GM03348 (cell line): ENCODE results near the gene KPNA3.
A peak's percentile ranks its signal among the peaks of the same experiment; 100 is the strongest.
"Not testable (repeated sequence)": the region's sequence is repeated elsewhere in the genome, so short reads cannot be mapped to it uniquely, and the experiment has no call there.

Source experiments
- DNase-seq: peaks from one replicate; pipeline ENCODE4 v3.0.0; 2012; ENCODE audit warnings: low spot score

The KPNA3 gene, protein sequence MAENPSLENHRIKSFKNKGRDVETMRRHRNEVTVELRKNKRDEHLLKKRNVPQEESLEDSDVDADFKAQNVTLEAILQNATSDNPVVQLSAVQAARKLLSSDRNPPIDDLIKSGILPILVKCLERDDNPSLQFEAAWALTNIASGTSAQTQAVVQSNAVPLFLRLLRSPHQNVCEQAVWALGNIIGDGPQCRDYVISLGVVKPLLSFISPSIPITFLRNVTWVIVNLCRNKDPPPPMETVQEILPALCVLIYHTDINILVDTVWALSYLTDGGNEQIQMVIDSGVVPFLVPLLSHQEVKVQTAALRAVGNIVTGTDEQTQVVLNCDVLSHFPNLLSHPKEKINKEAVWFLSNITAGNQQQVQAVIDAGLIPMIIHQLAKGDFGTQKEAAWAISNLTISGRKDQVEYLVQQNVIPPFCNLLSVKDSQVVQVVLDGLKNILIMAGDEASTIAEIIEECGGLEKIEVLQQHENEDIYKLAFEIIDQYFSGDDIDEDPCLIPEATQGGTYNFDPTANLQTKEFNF

GRCh38 chr13:49792550-49793324 lies at the start of gene KPNA3:
TSS of gene KPNA3 (minus strand) at chr13:49792682. CDS start at chr13:49792506, 176 bp downstream.
- DNase-seq, result peak; percentile 97

- DNase-seq, result no peak
These were observed 49.5 kb upstream of the KPNA3 start for GRCh38 chr13:49841964-49842363.

DNA sequence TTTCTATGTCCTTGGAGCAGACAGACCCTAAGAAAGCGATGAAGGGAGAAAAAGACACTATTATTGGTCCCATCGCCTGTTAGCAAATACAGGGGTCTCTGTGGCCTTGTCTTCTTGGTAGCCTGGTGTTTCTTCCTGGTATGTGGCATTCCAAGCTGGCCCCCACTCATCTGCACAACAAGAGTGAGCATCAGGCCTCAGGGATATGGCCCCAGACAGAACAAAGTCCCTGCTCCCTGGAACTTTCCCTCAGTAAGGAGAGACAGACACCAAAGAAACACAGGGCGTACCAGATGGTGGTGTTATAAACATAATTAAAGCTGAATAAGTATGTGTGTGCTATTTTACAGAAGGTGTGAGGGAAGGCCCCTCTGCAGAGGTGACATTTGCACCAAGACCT lies 48.2 kb upstream of the KPNA3 start:
- DNase-seq, result no peak

DNA sequence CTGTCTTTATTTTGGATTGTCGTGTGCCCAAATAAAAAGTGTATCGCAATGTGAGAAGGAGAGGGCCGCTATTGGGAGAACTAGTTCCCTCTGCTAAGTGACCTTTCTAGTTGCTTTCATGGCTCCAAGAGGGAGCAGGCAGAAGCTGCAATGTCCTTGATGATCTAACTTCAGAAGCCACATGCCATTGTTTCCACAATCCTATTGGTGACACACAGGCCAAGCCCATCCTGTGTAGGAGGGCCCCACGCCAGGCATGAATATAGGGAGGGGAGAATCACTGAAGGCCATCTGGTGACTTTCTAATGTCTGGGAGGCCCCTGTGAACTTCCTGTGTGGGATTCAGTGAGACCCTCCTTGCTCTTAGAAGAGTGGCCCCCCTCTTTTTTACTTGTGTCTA lies 47.8 kb upstream of the KPNA3 start:
- no peak for DNase-seq

- no peak for DNase-seq
These were observed 46.5 kb upstream of the KPNA3 start for GRCh38 chr13:49838989-49839388.

DNA sequence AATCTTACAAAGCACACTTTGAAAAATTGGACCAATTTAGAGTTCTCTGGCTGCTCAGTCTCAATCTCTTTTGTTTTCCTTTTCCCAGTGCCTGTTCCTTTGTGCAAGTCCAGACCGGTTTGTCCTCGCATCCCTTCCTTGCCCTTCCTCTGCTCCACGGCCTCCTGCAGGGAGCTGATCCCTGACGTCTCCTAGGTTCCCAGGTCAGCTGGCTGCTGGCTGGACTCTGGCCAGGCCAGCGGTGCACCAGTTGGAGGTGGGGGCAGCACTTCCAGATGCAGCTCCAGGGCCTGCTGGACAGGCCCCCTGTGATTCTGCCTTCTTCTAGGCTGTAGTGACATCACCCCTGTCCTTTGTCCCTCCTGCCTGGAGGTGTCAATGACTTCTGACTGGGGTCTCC lies 44.0 kb upstream of the KPNA3 start:
- DNase-seq, result no peak

DNA sequence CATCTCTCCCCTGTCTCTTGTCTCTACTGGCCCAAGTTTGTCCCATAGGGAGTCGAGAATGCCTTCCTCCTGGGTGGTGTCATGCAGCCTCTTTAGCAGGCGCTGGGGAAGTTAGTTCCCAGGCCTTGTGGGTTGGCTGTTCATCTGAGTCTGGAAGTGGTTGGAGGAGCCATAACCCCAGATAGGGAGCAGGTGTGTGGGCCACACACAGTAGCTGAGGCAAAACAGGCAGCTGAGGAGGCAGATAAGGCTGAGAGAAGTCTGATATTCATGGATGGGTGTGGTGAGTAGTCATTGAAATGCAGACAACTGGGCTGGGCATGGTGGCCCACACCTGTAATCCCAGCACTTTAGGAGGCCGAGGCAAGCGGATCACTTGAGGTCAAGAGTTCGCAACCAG lies 40.9 kb upstream of the KPNA3 start:
- no peak for DNase-seq

DNA sequence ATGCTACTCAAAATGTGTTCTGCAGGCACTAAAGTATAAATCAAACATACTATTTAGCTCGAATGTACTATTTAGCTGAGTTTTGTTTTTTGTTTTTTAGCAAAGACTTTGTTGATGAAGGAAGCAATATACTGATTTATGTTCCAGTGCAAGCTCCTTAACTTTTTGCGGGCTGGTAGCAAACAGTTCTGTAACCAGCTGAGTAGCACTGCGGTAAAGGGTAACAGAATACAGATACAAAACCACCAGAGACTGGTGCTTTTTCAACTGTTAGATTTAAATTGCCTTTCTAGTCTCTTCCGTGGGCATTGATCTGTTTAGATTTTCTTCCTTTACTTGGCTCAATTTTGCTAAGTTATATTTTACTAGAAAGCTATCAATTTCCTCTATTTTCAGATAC lies 39.0 kb upstream of the KPNA3 start:
- no peak for DNase-seq

GRCh38 chr13:49830721-49831120 lies 38.2 kb upstream of the KPNA3 start:
- DNase-seq, result no peak

DNA sequence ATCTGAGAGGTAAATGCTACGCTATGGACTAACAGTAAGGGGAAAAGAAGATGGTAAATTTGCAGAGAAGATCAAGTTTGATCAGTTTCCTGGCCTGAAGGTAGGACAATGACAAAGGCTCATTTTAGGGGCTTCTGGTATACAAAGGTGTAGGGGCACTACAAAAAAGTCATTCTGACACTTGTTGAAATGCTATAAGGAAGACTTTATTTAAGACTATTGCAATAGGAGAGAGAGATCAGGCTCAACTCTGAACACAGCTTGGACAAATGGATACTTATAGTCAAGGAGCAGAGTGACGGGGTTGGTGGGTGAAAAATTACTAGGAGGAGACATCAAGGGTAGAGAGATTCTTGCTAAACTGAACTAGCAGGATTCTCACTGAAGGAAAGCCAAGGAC lies 37.2 kb upstream of the KPNA3 start:
- no peak for DNase-seq

- DNase-seq, result no peak
These were observed 36.0 kb upstream of the KPNA3 start for GRCh38 chr13:49828453-49828852.

GRCh38 chr13:49827891-49828290 lies 35.4 kb upstream of the KPNA3 start:
- DNase-seq, result no peak

- no peak for DNase-seq
These were observed 34.9 kb upstream of the KPNA3 start for GRCh38 chr13:49827336-49827735.

- no peak for DNase-seq
These were observed 28.9 kb upstream of the KPNA3 start for GRCh38 chr13:49821216-49822009.

GRCh38 chr13:49820591-49821215 lies 28.2 kb upstream of the KPNA3 start:
- DNase-seq, result no peak

DNA sequence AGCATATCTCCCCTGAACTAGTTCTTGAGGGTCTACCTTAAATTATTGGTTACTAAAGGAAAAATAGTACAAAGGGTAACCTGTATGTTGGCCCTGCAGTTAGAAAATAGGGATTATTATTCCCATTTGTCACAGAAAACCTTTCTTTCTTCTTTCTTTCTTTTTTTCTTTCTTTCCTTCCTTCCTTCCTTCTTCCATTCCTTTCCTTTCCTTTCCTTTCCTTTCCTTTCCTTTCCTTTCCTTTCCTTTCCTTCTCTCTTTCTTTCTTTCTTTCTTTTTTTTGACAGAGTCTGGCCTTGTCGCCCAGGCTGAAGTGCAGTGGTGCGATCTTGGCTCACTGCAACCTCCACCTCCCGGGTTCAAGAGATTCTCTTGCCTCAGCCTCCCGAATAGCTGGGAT lies 23.6 kb upstream of the KPNA3 start:
- not testable (repeated sequence) for DNase-seq

DNA sequence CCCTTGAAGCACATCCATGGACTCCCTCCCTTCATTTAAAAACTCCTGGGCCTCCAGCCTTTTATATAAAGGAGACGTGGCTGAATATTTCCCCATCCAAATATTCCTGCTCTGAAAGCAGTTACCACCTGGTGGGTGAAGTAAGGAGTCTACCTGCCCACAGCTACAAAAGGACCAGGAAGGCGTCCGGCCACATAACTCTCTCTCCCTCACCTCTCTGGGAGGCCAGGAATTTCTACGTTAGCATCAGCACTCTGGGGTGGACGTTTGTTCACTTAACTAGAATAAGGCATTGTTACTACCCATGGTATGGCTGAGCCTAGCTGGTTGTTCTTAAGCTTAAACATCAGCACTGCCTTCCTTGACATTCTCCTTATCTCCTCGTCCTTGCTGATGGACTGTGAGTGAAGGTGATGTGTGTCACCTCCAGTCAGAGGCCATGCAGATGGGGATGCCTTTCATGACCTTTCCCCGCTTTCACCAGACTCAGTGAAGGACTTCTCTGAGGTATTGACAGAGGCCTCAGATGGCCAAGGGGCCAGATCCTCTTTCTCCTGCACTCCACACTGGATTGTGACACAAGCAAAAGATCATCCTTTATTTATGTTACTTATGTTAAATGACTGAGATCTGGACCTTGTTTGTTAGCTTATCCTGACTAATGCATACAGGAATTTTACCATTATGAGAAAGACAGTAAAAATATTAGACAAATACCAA lies 22.2 kb upstream of the KPNA3 start:
- DNase-seq, result no peak

DNA sequence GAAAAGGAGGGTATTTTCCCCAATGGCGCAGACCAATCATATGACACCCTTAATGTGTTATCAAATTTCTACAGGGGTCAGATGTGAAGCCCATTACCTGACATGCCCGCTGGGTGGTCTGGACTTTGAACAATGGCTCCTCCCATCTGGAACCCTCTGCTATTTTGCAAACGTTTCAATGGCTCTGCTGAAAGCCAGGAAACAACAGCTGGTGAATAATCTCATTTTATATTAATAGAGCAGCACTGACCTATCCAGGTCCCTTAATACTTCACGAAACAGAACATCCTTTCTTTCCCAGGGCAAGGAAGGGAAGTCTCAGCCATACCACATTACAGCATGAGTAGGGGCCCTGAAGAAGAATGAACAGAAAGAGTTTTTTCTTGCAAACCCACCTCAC lies 20.3 kb upstream of the KPNA3 start:
- no peak for DNase-seq

- DNase-seq, result no peak
These were observed 19.0 kb upstream of the KPNA3 start for GRCh38 chr13:49811527-49811908.

GRCh38 chr13:49810567-49811526 lies 18.4 kb upstream of the KPNA3 start:
- peak; percentile 31 for DNase-seq
